ENCODE results near the gene JCHAIN. TPM values are rescaled to one million over a fixed set of nuclear protein-coding genes. Genes with fewer than 3 reads are reported as not detected.

JCHAIN gene
- total and polyA plus RNA-seq, 2 of the 13 experiments (the other 11 are each of a cell fraction or from before 2014, with no cell fraction given) = not detected

- TF ChIP-seq SKIL (CRISPR knock-in tag; IDR thresholded peaks at IDR 0.05; ENCODE audit: borderline replicate concordance) (no peak), NRL (CRISPR knock-in tag; IDR thresholded peaks at IDR 0.05; ENCODE audit: borderline replicate concordance) (no peak), ZNF644 (CRISPR knock-in tag; IDR thresholded peaks at IDR 0.05; ENCODE audit: low read depth) (peak; percentile 77), HNRNPK (IDR thresholded peaks at IDR 0.05; ENCODE audit: low read depth, low read length, poor library complexity, severe bottlenecking) (no peak), HOXA7 (CRISPR knock-in tag; IDR thresholded peaks at IDR 0.05) (no peak), ZSCAN22 (CRISPR knock-in tag; IDR thresholded peaks at IDR 0.05) (no peak), ZNF570 (CRISPR knock-in tag; IDR thresholded peaks at IDR 0.05; ENCODE audit: borderline replicate concordance) (no peak), ZNF737 (CRISPR knock-in tag; IDR thresholded peaks at IDR 0.05; ENCODE audit: borderline replicate concordance) (no peak), TAF15 (IDR thresholded peaks at IDR 0.05; ENCODE audit: low read depth, low read length, poor library complexity, severe bottlenecking) (no peak), KDM6A (CRISPR knock-in tag; IDR thresholded peaks at IDR 0.05; ENCODE audit: low read depth) (no peak), CHD2 (IDR thresholded peaks at IDR 0.05; ENCODE audit: low read depth, low read length) (no peak), PAF1 (CRISPR knock-in tag; IDR thresholded peaks at IDR 0.05) (no peak), CBX5 (CRISPR knock-in tag; IDR thresholded peaks at IDR 0.05; ENCODE audit: borderline replicate concordance) (0 out of 2 replicates have a peak, but pooled peaks have one; percentile 42), E2F5 (CRISPR knock-in tag; conservative IDR thresholded peaks at IDR 0.05) (no peak), POLR2AphosphoS2 (IDR thresholded peaks at IDR 0.05; ENCODE audit: low read depth, low read length) (no peak), CHD4 (IDR thresholded peaks at IDR 0.05; ENCODE audit: borderline replicate concordance, low read length) (no peak), MBNL3 (CRISPR knock-in tag; conservative IDR thresholded peaks at IDR 0.05) (no peak), YY1 (IDR thresholded peaks at IDR 0.05; ENCODE audit: insufficient read depth, insufficient replicate concordance, low read depth, low read length) (no peak), ATF2 (CRISPR knock-in tag; IDR thresholded peaks at IDR 0.05) (no peak), HMGXB4 (CRISPR knock-in tag; IDR thresholded peaks at IDR 0.05; ENCODE audit: borderline replicate concordance in 1 of 2, low read depth in 1 of 2) (no peak)
- TF ChIP-seq, protein P1, sequence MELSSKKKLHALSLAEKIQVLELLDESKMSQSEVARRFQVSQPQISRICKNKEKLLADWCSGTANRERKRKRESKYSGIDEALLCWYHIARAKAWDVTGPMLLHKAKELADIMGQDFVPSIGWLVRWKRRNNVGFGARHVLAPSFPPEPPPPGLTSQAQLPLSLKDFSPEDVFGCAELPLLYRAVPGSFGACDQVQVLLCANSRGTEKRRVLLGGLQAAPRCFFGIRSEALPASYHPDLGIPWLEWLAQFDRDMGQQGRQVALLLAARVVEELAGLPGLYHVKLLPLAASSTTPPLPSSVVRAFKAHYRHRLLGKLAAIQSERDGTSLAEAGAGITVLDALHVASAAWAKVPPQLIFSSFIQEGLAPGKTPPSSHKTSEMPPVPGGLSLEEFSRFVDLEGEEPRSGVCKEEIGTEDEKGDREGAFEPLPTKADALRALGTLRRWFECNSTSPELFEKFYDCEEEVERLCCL (CRISPR knock-in tag; IDR thresholded peaks at IDR 0.05; ENCODE audit: borderline replicate concordance) = no peak
Measured at GRCh38 chr4:70714079-70714887, 48.0 kb upstream of the JCHAIN start (continued).
